Right atrium auricular region (tissue), 2 donors: Measurements from ENCODE around the gene TAF1. TPM values are rescaled to one million over a fixed set of nuclear protein-coding genes. Genes with fewer than 3 reads are reported as not detected.
"Not testable (repeated sequence)": the region's sequence is repeated elsewhere in the genome, so short reads cannot be mapped to it uniquely, and the experiment has no call there.

Source experiments
- DNase-seq: peaks from one replicate; pipeline ENCODE4 v3.0.0-alpha.2; 2019; ENCODE audit warnings: low spot score
- H3K27ac ChIP-seq, 2 donors: fragments of 200-600 bp; sonication (generic); 1 replicate in 1 of 2; 2 replicates in 1 of 2; pipeline ENCODE4 v1.5.1; 2016 to 2019
- H3K27me3 ChIP-seq, 2 donors: fragments of 200-600 bp; sonication (generic); one replicate each; pipeline versions ENCODE4 v1.5.1 to v1.6.0; 2017 to 2019
- H3K36me3 ChIP-seq: fragments of 200-600 bp; sonication (generic); one replicate; pipeline ENCODE4 v1.5.1; 2016
- H3K4me1 ChIP-seq, 2 donors: fragments of 200-600 bp; sonication (generic); one replicate each; pipeline versions ENCODE4 v1.5.1 to v1.6.0; 2017 to 2019
- H3K4me3 ChIP-seq, 2 donors: fragments of 200-600 bp; sonication (generic); 1 replicate in 1 of 2; 2 replicates in 1 of 2; pipeline ENCODE4 v1.5.1; 2017 to 2019; ENCODE audit warnings: mild to moderate bottlenecking in 1 of 2, moderate library complexity in 1 of 2
- H3K9me3 ChIP-seq, 2 donors: fragments of 200-600 bp; sonication (generic); one replicate each; pipeline ENCODE4 v1.5.1; 2019
- total RNA-seq, 2 donors: library from RNA; depleted of rRNA; stranded (reverse); fragments of >200 nt; gene quantifications; one replicate each; pipeline ENCODE4 v1.1.0, GENCODE V29; 2016
- TF ChIP-seq, protein P1 (sequence below), 2 donors: fragments of 200-600 bp; sonication (generic); IDR thresholded peaks; one replicate each; pipeline ENCODE4 v1.5.1; 2019; ENCODE audit warnings: antibody characterized with exemption in 2 of 2

Gene TAF1
- total RNA-seq, 2 donors from 2014 or later: 17.9 to 19.1 TPM

GRCh38 chrX:71493111-71493613 is 127.0 kb downstream of the TAF1 start:
- H3K36me3 ChIP-seq: no peaks in the 10 kb centered on the region
- no peak overlapping the region for H3K27ac ChIP-seq
- no peaks in the 10 kb centered on the region for H3K27me3 ChIP-seq
- DNase-seq: no peak
- no peaks in the 10 kb centered on the region for H3K4me1 ChIP-seq
- H3K9me3 ChIP-seq: no peaks in the 10 kb centered on the region
- H3K4me3 ChIP-seq: peak overlapping the region; percentile 47 to 57
- TF ChIP-seq, protein P1, sequence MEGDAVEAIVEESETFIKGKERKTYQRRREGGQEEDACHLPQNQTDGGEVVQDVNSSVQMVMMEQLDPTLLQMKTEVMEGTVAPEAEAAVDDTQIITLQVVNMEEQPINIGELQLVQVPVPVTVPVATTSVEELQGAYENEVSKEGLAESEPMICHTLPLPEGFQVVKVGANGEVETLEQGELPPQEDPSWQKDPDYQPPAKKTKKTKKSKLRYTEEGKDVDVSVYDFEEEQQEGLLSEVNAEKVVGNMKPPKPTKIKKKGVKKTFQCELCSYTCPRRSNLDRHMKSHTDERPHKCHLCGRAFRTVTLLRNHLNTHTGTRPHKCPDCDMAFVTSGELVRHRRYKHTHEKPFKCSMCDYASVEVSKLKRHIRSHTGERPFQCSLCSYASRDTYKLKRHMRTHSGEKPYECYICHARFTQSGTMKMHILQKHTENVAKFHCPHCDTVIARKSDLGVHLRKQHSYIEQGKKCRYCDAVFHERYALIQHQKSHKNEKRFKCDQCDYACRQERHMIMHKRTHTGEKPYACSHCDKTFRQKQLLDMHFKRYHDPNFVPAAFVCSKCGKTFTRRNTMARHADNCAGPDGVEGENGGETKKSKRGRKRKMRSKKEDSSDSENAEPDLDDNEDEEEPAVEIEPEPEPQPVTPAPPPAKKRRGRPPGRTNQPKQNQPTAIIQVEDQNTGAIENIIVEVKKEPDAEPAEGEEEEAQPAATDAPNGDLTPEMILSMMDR (IDR thresholded peaks at IDR 0.05): no peak

- not testable (repeated sequence) for H3K27me3 ChIP-seq, DNase-seq
Measured at GRCh38 chrX:71495979-71496378, 129.8 kb downstream of the TAF1 start.

GRCh38 chrX:71496476-71496875 is 130.3 kb downstream of the TAF1 start:
- H3K27me3 ChIP-seq: no peaks in the 10 kb centered on the region
- no peak for DNase-seq
- no peak overlapping the region for H3K27ac ChIP-seq
- no peak overlapping the region for H3K4me3 ChIP-seq
- H3K9me3 ChIP-seq: no peaks in the 10 kb centered on the region
- no peaks in the 10 kb centered on the region for H3K4me1 ChIP-seq
- TF ChIP-seq, protein P1 (IDR thresholded peaks at IDR 0.05): no peak
- H3K36me3 ChIP-seq: no peaks in the 10 kb centered on the region

More at GRCh38 chrX:71495979-71496378, 129.8 kb downstream of the TAF1 start:
- H3K4me1 ChIP-seq, H3K36me3 ChIP-seq, H3K9me3 ChIP-seq, H3K4me3 ChIP-seq, H3K27ac ChIP-seq: not testable (repeated sequence)

DNA sequence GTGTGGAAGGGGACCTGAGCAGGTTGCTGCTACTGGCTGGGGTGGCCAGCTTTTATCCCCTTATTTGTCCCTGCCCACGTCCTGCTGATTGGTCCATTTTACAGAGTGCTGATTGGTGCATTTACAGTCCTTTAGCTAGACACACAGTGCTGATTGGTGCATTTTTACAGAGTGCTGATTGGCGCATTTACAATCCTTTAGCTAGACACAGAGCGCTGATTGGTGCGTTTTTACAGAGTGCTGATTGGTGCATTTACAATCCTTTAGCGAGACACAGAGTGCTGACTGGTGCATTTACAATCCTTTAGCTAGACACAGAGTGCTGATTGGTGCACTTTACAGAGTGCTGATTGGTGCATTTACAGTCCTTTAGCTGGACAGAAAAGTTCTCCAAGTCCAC is 135.9 kb downstream of the TAF1 start:
- not testable (repeated sequence) for H3K36me3 ChIP-seq, H3K4me3 ChIP-seq, H3K9me3 ChIP-seq, H3K27me3 ChIP-seq, H3K4me1 ChIP-seq, H3K27ac ChIP-seq, DNase-seq

DNA sequence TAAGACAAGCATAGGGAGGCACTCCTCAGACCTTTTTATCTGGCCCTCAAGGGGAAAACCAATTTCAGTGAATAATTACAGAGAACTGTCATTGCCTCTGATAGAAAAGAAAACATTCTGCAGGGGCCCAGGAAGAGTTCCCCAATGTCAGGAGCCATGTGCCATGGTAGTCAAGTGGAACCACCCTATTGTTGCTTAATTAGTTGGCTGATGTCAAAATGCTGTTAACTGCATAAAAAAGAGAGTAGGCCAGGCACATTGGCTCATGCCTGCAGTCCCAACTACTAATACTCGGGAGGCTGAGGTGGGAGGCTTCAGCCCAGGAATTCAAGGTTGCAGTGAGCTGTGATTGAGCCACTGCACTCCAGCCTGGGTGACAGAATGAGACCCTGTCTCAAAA is 138.2 kb downstream of the TAF1 start:
- DNase-seq: no peak
- Histone ChIP-seq H3K36me3 (no peaks in the 10 kb centered on the region), H3K4me3 (no peak overlapping the region), H3K27ac (no peak overlapping the region), H3K4me1 (no peaks in the 10 kb centered on the region), H3K27me3 (no peaks in the 10 kb centered on the region), H3K9me3 (no peaks in the 10 kb centered on the region)
- TF ChIP-seq, protein P1 (IDR thresholded peaks at IDR 0.05): no peak

- no peaks in the 10 kb centered on the region for H3K9me3 ChIP-seq
- TF ChIP-seq, protein P1 (IDR thresholded peaks at IDR 0.05): no peak
- H3K27me3 ChIP-seq: no peaks in the 10 kb centered on the region
- no peak overlapping the region for H3K27ac ChIP-seq
- no peak for DNase-seq
- H3K4me3 ChIP-seq: no peak overlapping the region
- H3K36me3 ChIP-seq: no peaks in the 10 kb centered on the region
- H3K4me1 ChIP-seq: no peaks in the 10 kb centered on the region
Measured at GRCh38 chrX:71509289-71509688, 143.1 kb downstream of the TAF1 start.

DNA sequence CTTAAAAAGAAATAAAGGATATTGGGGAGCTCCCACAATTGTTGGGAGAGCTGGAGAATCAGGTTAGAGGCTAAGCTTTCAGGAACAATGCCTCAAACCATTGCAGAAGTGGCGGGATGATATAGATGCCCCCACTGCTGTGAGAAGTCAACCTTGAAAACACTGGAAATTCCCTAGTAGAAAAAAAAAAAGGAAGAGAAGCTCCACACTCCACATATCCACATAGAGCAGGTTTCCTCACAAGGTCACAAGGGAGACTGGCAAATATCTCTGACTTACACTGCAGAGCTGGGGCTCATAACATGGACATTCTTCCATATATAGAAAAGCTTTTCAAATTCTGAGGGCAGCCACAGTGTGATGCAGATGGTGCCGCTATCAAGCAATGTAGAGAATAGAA is 144.0 kb downstream of the TAF1 start:
- no peak overlapping the region for H3K4me3 ChIP-seq
- TF ChIP-seq, protein P1 (IDR thresholded peaks at IDR 0.05): no peak
- DNase-seq: no peak
- H3K36me3 ChIP-seq: no peaks in the 10 kb centered on the region
- no peaks in the 10 kb centered on the region for H3K27me3 ChIP-seq
- no peaks in the 10 kb centered on the region for H3K9me3 ChIP-seq
- H3K4me1 ChIP-seq: no peaks in the 10 kb centered on the region
- no peak overlapping the region for H3K27ac ChIP-seq

DNA sequence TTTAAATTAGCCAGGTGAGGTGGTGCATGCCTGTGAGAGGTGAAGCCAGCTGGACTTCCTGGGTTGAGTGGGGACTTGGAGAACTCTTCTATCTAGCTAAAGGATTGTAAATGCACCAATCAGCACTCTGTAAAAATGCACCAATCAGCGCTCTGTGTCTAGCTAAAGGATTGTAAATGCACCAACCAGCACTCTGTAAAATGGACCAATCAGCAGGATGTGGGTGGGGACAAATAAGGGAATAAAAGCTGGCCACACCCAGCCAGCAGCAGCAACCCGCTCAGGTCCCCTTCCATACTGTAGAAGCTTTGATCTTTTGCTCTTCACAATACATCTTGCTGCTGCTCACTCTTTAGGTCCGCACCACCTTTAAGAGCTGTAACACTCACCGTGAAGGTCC is 147.6 kb downstream of the TAF1 start:
- not testable (repeated sequence) for H3K4me1 ChIP-seq, H3K27me3 ChIP-seq, H3K9me3 ChIP-seq, H3K4me3 ChIP-seq, H3K36me3 ChIP-seq, DNase-seq
- H3K27ac ChIP-seq: peak overlapping the region in 1 of 2 donors; percentile 78
